Left kidney (tissue), 2 donors: Measurements from ENCODE around the gene ADAMTS17. TPM values are rescaled to one million over a fixed set of nuclear protein-coding genes. Genes with fewer than 3 reads are reported as not detected.

Source experiments
- DNase-seq: peaks from one replicate; pipeline ENCODE4 v3.0.0-alpha.2; 2013
- polyA plus RNA-seq: library from polyadenylated mRNA; unstranded; fragments of 120-200 nt; gene quantifications from one replicate; pipeline ENCODE4 v1.2.1, GENCODE V29; 2013; ENCODE audit not compliant: insufficient read length

Gene ADAMTS17
- polyA plus RNA-seq, 1 donor, result 2.3 TPM

- no peak for DNase-seq
These were observed 311.8 kb downstream of the ADAMTS17 start for GRCh38 chr15:100029868-100030479.

GRCh38 chr15:100029045-100029444 is 312.7 kb downstream of the ADAMTS17 start:
- no peak for DNase-seq

- DNase-seq, result no peak
These were observed 315.7 kb downstream of the ADAMTS17 start for GRCh38 chr15:100026041-100026440.

- no peak for DNase-seq
These were observed 319.0 kb downstream of the ADAMTS17 start for GRCh38 chr15:100022806-100023205.

- DNase-seq, result no peak
These were observed 319.4 kb downstream of the ADAMTS17 start for GRCh38 chr15:100022391-100022790.

- DNase-seq, result no peak
These were observed 320.1 kb downstream of the ADAMTS17 start for GRCh38 chr15:100021653-100022052.

- DNase-seq, result no peak
These were observed 321.2 kb downstream of the ADAMTS17 start for GRCh38 chr15:100020614-100021013.

GRCh38 chr15:100020189-100020588 is 321.6 kb downstream of the ADAMTS17 start:
- DNase-seq, result peak; percentile 31

- DNase-seq, result no peak
These were observed 322.2 kb downstream of the ADAMTS17 start for GRCh38 chr15:100019601-100020000.

GRCh38 chr15:100018191-100018590 is 323.6 kb downstream of the ADAMTS17 start:
- no peak for DNase-seq

- DNase-seq, result no peak
These were observed 324.6 kb downstream of the ADAMTS17 start for GRCh38 chr15:100017140-100017539.

GRCh38 chr15:100016632-100017031 is 325.1 kb downstream of the ADAMTS17 start:
- DNase-seq, result no peak

GRCh38 chr15:100011235-100011634 is 330.5 kb downstream of the ADAMTS17 start:
- no peak for DNase-seq

GRCh38 chr15:100009372-100009771 is 332.4 kb downstream of the ADAMTS17 start:
- DNase-seq, result no peak

- no peak for DNase-seq
These were observed 333.5 kb downstream of the ADAMTS17 start for GRCh38 chr15:100008258-100008657.

GRCh38 chr15:100007609-100008008 is 334.2 kb downstream of the ADAMTS17 start:
- DNase-seq, result no peak

- DNase-seq, result no peak
These were observed 336.1 kb downstream of the ADAMTS17 start for GRCh38 chr15:100005715-100006114.

GRCh38 chr15:100005013-100005412 is 336.8 kb downstream of the ADAMTS17 start:
- DNase-seq, result no peak

- no peak for DNase-seq
These were observed 338.8 kb downstream of the ADAMTS17 start for GRCh38 chr15:100002787-100003536.

GRCh38 chr15:100002086-100002620 is 339.6 kb downstream of the ADAMTS17 start:
- no peak for DNase-seq

GRCh38 chr15:100001405-100001804 is 340.4 kb downstream of the ADAMTS17 start:
- DNase-seq, result no peak

- DNase-seq, result no peak
These were observed 342.3 kb downstream of the ADAMTS17 start for GRCh38 chr15:99999282-100000070.

GRCh38 chr15:99998661-99999101 is 343.1 kb downstream of the ADAMTS17 start:
- DNase-seq, result no peak
